Sigmoid colon (tissue), 4 donors: ENCODE results near the gene UNKL.

Experiments
- EP300 ChIP-seq, 4 donors: sonication (generic); formaldehyde crosslinking; IDR thresholded peaks; one replicate each; pipeline ENCODE4 v1.6.1; 2017; ENCODE audit warnings: antibody characterized with exemption in 4 of 4
- POLR2A ChIP-seq, 2 donors: fragments of 450-650 bp; IDR thresholded peaks; one replicate each; pipeline ENCODE4 v1.6.1; 2016; ENCODE audit warnings: antibody characterized with exemption in 2 of 2, mild to moderate bottlenecking in 2 of 2, moderate library complexity in 2 of 2

DNA sequence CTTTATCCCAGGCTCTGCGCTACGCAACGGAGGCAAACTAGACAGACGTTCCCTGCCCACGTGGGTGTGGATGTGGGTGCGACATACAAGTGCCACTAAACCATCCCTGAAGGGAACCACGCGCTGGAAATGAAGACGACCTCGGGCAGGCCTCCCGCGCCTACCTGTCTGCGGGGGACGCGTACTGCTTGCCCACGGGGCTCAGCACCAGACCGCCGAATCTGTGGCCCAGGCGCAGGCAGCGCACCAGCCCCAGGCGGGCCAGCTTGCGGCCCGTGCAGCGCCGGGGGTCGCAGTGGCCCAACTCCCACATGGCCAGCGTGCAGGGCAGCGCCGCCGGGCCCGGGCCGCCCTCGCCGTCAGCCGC lies 63.3 kb downstream of the UNKL start:
- no peak for TF ChIP-seq POLR2A (IDR thresholded peaks at IDR 0.05)
- TF ChIP-seq EP300 (IDR thresholded peaks at IDR 0.05), result no peak
